ENCODE measurements around the gene RASGRF2.

The RASGRF2 gene

GRCh38 chr5:81125959-81126358, 165.8 kb downstream of the RASGRF2 start:
- TF ChIP-seq POLR2A (IDR thresholded peaks at IDR 0.05; ENCODE audit: low read depth, low read length) (no peak), TAF1 (IDR thresholded peaks at IDR 0.05; ENCODE audit: borderline replicate concordance, low read depth, low read length) (no peak), POLR2AphosphoS5 (IDR thresholded peaks at IDR 0.05; ENCODE audit: low read depth, low read length) (no peak)
- DNase-seq (ENCODE audit: insufficient read length) (no peak), FAIRE-seq (no peak)

GRCh38 chr5:81128416-81128815, 168.3 kb downstream of the RASGRF2 start:
- DNase-seq (ENCODE audit: insufficient read length) (no peak), FAIRE-seq (no peak)
- TF ChIP-seq TAF1 (IDR thresholded peaks at IDR 0.05; ENCODE audit: borderline replicate concordance, low read depth, low read length) (no peak), POLR2AphosphoS5 (IDR thresholded peaks at IDR 0.05; ENCODE audit: low read depth, low read length) (no peak), POLR2A (IDR thresholded peaks at IDR 0.05; ENCODE audit: low read depth, low read length) (no peak)

GRCh38 chr5:81132381-81132780, 172.2 kb downstream of the RASGRF2 start:
- TF ChIP-seq POLR2A (IDR thresholded peaks at IDR 0.05; ENCODE audit: low read depth, low read length) (no peak), POLR2AphosphoS5 (IDR thresholded peaks at IDR 0.05; ENCODE audit: low read depth, low read length) (no peak), TAF1 (IDR thresholded peaks at IDR 0.05; ENCODE audit: borderline replicate concordance, low read depth, low read length) (no peak)
- DNase-seq (ENCODE audit: insufficient read length) (no peak), FAIRE-seq (no peak)

GRCh38 chr5:81134066-81134465, 173.9 kb downstream of the RASGRF2 start:
- no peak for FAIRE-seq
- DNase-seq (ENCODE audit: insufficient read length): no peak
- TF ChIP-seq TAF1 (IDR thresholded peaks at IDR 0.05; ENCODE audit: borderline replicate concordance, low read depth, low read length): no peak
- TF ChIP-seq POLR2A (IDR thresholded peaks at IDR 0.05; ENCODE audit: low read depth, low read length): no peak
- no peak for TF ChIP-seq POLR2AphosphoS5 (IDR thresholded peaks at IDR 0.05; ENCODE audit: low read depth, low read length)

GRCh38 chr5:81134566-81134965, 174.4 kb downstream of the RASGRF2 start:
- TF ChIP-seq POLR2AphosphoS5 (IDR thresholded peaks at IDR 0.05; ENCODE audit: low read depth, low read length) (no peak), POLR2A (IDR thresholded peaks at IDR 0.05; ENCODE audit: low read depth, low read length) (no peak), TAF1 (IDR thresholded peaks at IDR 0.05; ENCODE audit: borderline replicate concordance, low read depth, low read length) (no peak)
- FAIRE-seq (no peak), DNase-seq (ENCODE audit: insufficient read length) (no peak)

- FAIRE-seq: no peak
- TF ChIP-seq POLR2AphosphoS5 (IDR thresholded peaks at IDR 0.05; ENCODE audit: low read depth, low read length) (no peak), POLR2A (IDR thresholded peaks at IDR 0.05; ENCODE audit: low read depth, low read length) (no peak), TAF1 (IDR thresholded peaks at IDR 0.05; ENCODE audit: borderline replicate concordance, low read depth, low read length) (no peak)
- DNase-seq (ENCODE audit: insufficient read length): no peak
Observed at GRCh38 chr5:81136557-81136956, 176.4 kb downstream of the RASGRF2 start.

GRCh38 chr5:81137833-81138232, 177.7 kb downstream of the RASGRF2 start:
- TF ChIP-seq TAF1 (IDR thresholded peaks at IDR 0.05; ENCODE audit: borderline replicate concordance, low read depth, low read length) (no peak), POLR2A (IDR thresholded peaks at IDR 0.05; ENCODE audit: low read depth, low read length) (no peak), POLR2AphosphoS5 (IDR thresholded peaks at IDR 0.05; ENCODE audit: low read depth, low read length) (no peak)
- DNase-seq (ENCODE audit: insufficient read length): no peak
- FAIRE-seq: no peak

GRCh38 chr5:81140441-81140840, 180.3 kb downstream of the RASGRF2 start:
- TF ChIP-seq TAF1 (IDR thresholded peaks at IDR 0.05; ENCODE audit: borderline replicate concordance, low read depth, low read length) (no peak), POLR2AphosphoS5 (IDR thresholded peaks at IDR 0.05; ENCODE audit: low read depth, low read length) (no peak), POLR2A (IDR thresholded peaks at IDR 0.05; ENCODE audit: low read depth, low read length) (no peak)
- DNase-seq (ENCODE audit: insufficient read length) (no peak), FAIRE-seq (no peak)

- no peak for DNase-seq (ENCODE audit: insufficient read length)
- no peak for FAIRE-seq
- TF ChIP-seq POLR2A (IDR thresholded peaks at IDR 0.05; ENCODE audit: low read depth, low read length) (no peak), POLR2AphosphoS5 (IDR thresholded peaks at IDR 0.05; ENCODE audit: low read depth, low read length) (no peak), TAF1 (IDR thresholded peaks at IDR 0.05; ENCODE audit: borderline replicate concordance, low read depth, low read length) (no peak)
Observed at GRCh38 chr5:81140943-81141342, 180.8 kb downstream of the RASGRF2 start.

GRCh38 chr5:81142108-81142507, 181.9 kb downstream of the RASGRF2 start:
- DNase-seq (ENCODE audit: insufficient read length) (no peak), FAIRE-seq (no peak)
- TF ChIP-seq TAF1 (IDR thresholded peaks at IDR 0.05; ENCODE audit: borderline replicate concordance, low read depth, low read length) (no peak), POLR2AphosphoS5 (IDR thresholded peaks at IDR 0.05; ENCODE audit: low read depth, low read length) (no peak), POLR2A (IDR thresholded peaks at IDR 0.05; ENCODE audit: low read depth, low read length) (no peak)

- FAIRE-seq: no peak
- DNase-seq (ENCODE audit: insufficient read length): no peak
- TF ChIP-seq POLR2A (IDR thresholded peaks at IDR 0.05; ENCODE audit: low read depth, low read length): no peak
- no peak for TF ChIP-seq POLR2AphosphoS5 (IDR thresholded peaks at IDR 0.05; ENCODE audit: low read depth, low read length)
- TF ChIP-seq TAF1 (IDR thresholded peaks at IDR 0.05; ENCODE audit: borderline replicate concordance, low read depth, low read length): no peak
Observed at GRCh38 chr5:81145329-81145935, 185.3 kb downstream of the RASGRF2 start.

- no peak for TF ChIP-seq POLR2AphosphoS5 (IDR thresholded peaks at IDR 0.05; ENCODE audit: low read depth, low read length)
- FAIRE-seq: no peak
- no peak for DNase-seq (ENCODE audit: insufficient read length)
Observed at GRCh38 chr5:81146031-81146430, 185.9 kb downstream of the RASGRF2 start.
